GM21717 (cell line): Measurements from ENCODE around the gene ADA.
"Not testable (repeated sequence)": the region's sequence is repeated elsewhere in the genome, so short reads cannot be mapped to it uniquely, and the experiment has no call there.

Experiments
- ATAC-seq: cut with Tn5 transposase; IDR thresholded peaks from one replicate; pipeline ENCODE4 v1.9.1; 2021; ENCODE audit warnings: mild to moderate bottlenecking, moderate library complexity; ENCODE audit not compliant: unreplicated experiment

ADA gene

DNA sequence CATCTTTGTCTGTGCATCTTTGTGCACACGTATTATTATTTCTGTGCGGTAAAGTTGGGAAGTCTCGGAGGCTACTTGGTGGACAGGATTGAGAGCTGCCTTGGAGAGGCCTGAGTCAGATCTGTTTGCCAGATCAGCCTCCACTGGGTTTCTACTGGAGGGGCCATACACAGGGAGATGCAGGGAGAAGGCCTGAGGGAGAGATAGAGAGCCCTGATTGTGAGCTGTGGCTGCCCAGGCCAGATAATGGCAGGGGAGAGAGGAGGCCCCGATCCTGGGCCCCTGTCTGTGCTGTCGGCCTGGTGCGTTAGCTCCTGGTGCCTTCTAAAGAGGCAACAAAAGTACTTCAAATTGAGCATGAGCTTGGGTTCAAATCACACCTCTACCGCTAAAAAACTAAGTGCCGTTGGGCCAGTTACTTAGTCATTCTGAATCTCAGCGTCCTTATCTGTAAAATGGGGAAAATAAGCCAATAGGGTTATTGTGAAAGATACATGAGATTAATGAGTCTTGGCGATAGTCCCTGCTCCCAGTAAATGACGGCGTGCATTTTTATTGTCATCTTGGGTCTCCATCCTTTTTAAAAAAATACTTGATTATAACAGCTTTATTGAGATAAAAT, 27.6 kb upstream of the ADA start:
- ATAC-seq = no peak

DNA sequence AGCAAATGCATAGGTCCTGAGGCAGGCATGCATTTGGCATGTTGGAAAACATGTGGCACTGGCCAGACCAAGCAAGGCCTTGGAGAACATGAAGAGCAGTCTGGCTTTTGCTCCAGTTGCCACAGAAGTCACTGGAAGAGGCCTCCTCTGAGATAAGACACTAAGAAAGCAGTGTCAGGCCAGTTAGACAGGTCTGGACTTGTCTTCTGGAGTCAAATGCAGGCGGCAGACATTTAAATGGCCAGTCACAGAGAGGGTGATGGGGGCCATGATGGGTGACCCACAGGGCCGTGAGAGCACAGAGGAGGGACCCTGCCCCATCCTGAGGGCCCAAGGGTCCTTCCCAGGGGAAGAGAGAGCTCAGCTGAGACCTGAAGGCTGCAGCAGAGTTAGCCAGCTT, 26.7 kb upstream of the ADA start:
- no peak for ATAC-seq

DNA sequence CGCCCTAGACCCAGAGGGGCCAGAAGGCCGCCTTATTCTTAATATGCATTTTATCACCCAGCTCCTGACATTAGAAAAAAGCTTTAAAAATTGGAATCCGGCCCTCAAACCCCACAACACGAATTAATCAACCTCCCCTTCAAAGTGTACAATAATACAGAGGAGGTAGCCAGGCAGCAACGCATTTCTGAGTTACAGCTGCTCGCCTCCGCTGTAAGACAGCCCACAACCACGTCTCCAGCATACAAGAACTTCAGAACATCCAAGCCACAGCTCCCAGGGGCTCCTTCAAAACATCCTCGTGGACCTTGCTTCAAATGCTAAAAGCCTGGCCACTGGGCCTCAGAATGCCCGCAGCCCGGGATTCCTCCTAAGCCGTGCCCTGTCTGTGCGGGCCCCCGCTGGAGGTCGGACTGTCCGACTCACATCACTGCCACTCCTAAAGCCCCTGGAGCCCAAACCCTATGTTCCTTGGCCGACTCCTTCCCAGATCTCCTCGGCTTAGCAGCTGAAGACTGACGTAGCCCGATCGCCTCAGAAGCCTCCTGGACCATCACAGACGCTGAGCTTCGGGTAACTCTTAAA, 20.9 kb upstream of the ADA start:
- ATAC-seq = not testable (repeated sequence)

DNA sequence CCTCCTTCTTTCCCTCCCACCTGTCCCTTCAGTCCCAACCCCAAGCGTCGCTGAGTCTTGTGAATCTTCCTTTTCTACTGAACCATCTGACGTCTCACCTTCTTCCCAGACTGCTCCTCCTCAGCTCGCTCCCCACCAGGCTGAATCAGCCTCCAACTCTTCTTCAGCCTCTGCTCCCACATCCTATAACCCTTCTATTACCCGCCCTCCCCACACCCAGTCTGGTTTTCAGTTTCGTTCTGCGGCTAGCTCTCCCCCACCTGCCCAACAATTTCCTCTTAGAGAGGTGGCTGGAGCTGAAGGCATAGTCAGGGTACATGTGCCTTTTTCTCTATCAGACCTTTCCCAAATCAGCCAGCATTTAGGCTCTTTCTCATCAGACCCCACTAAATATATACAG, 20.0 kb upstream of the ADA start:
- ATAC-seq = not testable (repeated sequence)

DNA sequence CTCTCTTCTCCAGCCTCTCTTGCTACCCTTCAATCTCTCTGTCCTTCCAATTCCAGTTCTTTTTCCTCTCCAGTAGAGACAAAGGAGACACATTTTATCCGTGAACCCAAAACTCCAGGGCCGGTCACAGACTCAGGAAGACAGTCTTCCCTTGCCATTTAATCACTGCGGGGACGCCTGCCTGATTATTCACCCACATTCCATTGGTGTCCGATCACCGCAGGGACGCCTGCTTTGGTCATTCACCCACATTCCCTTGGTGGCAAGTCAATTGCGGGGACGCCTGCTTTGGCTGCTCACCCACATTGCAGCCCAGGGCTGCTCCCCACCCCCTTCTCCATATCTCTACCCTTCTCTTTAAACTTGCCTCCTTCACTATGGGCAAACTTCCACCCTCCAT, 19.4 kb upstream of the ADA start:
- not testable (repeated sequence) for ATAC-seq

DNA sequence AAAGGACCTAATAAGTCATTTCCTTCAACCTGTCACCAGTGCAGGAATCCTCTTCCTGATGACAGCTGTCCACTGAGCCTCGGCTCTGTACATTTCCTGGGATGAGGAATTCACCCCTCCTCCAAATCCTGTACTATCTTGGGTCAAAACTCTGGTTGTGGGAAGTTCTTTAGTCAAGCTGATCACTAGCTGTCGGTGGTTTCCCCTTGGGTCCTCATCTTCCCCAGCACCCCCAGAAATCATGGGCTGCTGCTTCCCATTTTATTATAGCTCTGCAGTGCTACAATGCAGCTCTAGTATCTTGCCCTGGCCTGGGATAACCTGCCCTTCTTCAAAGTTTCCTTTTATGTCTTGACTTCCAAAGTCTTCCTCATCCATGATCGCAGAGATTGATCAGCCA, 14.6 kb upstream of the ADA start:
- no peak for ATAC-seq

DNA sequence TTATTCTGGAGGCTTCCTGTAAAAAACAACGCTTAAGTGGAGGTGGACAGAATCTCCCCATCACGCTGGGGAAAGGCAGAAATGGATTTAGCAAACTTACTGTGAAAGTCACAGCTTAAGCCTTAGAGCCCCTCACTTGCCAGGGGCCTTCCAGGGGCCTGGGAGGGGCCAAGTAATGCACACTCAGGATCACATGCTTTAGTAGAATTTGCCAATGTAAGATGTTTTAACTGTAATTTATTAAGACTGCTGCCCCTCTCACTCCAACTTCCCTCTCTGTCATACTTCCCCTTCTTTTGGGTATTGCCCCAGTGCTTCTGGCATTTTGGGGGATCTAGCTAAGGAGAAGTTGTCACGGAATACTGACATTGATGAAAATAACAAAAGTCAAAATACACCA, 12.6 kb upstream of the ADA start:
- ATAC-seq = no peak

DNA sequence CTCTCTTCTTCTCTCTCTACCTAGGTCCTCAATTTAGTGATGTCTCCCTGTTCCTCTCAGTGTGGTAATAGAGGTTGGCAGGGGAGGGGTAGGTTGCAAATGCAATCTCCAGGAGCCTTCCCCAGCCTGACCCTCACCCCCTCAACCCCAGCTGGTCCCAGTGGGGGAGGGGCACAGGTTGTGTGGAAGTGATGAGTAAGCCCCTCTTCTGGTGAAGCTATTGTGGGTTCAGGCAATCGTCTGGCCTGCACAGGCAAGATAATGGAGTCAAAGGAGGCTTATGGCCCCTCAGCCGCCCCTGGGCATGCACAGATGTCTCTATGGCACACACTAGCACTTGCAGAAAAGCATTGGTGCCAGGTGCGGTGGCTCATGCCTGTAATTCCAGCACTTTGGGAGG, 10.8 kb upstream of the ADA start:
- ATAC-seq = no peak

DNA sequence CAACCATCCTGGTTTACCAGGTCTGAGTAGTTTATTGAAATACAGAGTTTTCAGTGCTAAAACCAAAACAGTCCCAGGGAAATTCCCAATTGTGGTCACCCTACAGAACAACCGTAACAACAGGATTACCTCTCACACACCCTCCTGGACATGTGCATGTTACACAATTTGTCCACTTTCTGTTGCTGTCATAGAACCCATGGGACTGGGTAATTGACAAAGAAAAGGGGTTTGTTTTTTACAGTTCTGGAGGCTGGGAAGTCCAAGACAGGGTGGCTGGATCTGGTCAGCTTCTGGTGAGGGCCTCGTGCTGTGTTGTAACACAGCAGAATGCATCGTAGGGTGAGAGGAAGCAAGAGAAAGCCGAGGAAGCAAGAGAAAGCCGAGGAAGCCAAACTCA, 9.1 kb upstream of the ADA start:
- ATAC-seq = no peak

DNA sequence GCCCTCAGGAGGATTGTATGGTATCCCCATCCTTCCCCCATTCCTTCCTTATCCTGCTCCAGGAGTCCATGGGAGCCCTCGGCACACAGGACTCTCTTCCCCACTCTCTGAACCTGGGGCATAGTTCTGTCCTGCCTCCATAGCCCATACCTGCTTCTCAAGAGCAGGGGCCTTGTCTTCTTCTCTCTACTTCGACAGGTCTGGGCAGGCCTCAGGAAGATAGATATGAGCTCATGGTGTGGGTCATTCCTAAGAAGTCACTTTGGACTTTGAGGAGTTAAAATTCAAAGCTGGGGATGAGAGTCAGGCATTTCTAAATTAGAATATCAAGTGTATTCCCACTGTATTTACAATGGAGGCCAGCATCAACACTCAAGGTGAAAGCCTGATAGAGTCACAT, 8.4 kb upstream of the ADA start:
- ATAC-seq = no peak

DNA sequence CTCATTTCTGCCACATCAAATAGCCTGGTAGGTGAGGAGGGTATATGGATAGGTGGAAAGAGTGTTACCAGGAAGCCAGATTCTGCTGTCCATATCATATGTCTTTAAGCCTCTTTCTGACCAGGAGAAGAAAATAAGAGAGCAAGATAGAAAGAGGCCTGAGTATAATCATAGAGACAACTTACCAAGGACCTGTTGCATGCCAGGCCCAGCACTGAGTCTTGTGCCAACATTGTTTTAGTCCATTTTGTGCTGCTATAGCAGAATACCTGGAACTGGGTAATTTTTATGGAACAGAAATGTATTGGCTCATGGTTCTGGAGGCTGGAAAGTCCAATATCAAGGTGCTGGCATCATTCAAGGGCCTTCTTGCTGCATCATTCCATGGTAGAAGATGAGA, 7.3 kb upstream of the ADA start:
- no peak for ATAC-seq

DNA sequence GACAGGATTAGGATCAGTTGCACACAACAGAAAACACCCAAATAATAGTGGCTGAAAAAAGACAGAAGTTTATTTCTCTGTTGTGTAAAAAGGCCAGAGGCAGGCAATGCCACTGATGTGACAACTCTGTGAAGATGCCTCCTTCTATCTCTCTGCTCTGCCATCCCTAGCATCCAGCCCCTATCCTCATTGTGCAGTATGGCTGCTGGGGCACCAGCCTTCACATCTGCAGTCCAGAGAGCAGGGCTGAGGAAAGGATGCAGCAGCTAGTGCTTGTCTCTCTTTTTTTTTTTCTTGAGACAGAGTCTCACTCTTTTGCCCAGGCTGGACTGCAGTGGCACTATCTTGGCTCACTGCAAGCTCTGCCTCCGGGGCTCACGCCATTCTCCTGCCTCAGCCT, 6.4 kb upstream of the ADA start:
- ATAC-seq = no peak

DNA sequence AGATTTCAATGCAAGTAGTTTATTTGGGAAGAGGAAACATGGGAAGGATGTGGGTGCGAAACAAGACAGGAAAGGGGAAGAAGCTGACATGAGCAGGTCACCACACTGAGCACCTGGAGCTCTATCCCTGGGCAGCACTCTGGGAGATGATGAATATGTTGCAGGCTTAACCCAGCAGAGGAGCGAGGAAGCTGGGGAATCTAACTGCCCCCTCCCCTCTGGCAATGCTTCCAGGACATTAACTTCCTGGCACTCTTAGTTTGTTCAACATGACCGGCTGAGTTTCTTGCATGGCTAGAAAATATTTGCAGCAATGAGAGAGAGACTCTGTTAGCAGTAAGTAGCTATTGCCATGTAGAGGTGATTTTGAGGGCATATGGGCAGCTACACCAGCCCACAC, 4.9 kb upstream of the ADA start:
- no peak for ATAC-seq

DNA sequence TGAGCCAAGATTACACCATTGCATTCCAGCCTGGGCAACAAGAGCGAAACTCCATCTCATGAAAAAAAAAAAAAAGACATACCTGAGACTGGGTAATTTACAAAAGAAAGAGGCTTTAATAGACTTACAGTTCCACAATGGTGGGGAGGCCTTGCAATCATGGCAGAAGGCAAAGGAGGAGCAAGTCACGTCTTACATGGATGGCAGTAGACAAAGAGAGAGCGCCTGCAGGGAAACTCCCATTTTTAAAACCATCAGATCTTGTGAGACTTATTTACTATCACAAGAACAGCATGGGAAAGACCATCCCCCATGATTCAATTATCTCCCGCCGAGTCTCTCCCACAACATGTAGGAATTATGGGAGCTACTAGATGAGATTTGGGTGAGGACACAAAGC, 2.7 kb upstream of the ADA start:
- ATAC-seq = not testable (repeated sequence)

DNA sequence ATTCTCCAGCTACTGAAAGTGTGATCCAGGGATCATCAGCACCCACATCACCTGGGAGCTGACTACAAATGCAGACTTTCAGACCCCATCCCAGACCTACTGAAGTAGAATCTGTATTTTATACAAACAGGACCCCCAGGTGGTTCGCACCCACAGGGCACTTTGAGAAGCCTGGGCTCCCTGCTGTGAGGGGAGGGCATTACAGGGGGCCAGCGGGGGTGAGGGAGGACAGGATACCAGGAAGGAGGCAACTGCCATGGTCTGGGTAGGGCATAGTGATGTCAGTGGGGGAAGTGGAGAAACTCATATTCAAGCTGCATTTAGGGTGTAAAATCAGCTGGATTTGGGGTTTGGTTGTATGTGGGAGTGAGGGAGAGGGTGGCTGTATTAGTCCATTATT, 2.0 kb upstream of the ADA start:
- ATAC-seq = no peak

DNA sequence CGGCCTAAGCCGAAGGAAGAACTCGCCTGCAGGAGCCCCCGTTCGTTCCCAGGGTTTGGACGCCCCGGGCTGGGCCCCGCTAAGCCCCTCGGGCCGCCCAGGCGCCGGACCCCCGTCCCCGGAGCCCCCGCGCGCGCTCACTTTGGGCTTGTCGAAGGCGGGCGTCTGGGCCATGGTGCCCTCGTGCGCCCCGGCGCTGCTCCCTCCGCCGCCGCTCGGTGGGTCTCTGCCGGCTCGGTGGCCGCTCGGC, 140 bp downstream of the ADA start:
- no peak for ATAC-seq

DNA sequence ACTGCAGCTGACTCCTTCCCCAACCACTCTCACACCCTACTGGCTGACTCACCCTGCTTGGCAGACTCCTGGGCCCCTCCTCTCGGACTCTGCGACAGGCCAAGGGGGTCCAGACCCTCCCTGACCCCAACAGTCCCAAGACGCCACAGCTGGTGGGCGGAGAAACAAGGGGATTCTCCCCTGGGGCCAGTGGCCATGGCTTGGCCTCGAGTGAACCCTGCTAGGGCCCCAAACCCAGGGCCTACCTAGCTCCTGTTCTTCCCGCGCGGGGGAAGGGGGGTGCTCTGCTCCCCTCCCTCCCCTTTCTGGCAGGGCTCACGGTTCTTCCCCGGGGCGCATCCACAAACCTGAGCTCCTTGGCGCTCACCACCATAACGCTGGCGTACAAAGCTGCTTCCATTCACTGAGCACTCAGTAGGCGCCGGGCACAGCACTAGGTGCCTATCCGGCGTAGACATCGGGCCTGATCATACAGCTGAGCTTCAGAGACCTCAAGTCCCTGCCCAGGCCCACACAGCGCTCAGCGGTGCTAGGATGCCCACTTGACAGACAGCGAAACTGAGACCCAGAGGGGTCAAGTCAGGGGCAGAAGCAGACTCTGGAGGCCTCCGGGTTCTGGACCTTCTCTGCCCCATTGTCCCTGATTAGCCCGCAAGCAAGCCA, 597 bp downstream of the ADA start:
- no peak for ATAC-seq

DNA sequence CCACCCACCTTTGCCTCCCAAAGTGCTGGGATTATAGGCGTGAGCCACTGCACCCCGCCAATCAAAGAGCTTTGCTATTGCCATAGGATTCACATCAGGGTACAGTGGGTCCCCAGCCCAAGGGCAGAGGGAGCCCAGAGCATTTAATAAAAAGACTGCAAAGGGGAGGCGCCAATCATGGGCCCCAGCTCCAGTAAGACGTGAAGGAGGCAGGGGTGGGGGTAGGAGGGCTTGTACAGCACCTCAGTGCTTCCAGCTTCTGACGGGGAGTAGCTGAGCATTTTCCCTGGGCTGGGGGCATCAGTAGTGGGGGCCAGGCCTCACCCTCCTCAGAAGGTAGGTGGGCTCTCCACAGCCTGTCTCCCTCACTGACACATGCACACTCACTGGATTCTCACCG, 1.5 kb downstream of the ADA start:
- no peak for ATAC-seq

DNA sequence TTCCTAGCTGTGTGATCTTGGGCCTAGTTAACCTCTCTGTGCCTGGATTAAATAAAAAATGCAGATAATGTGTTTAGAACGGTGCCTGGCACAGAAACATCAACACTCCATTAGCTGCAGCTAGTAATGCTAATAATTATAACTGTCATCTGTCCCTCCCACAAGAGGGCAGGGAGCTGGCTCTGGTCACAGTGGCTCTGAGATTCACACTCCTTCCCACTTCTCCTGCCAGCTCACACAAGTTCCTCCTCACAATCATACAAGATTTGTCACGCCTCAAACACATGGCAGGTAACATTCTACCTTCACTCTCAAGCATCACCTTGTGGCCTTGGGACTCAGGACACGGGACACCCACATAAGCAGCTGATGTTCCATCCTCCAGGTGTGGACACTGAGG, 2.4 kb downstream of the ADA start:
- no peak for ATAC-seq

DNA sequence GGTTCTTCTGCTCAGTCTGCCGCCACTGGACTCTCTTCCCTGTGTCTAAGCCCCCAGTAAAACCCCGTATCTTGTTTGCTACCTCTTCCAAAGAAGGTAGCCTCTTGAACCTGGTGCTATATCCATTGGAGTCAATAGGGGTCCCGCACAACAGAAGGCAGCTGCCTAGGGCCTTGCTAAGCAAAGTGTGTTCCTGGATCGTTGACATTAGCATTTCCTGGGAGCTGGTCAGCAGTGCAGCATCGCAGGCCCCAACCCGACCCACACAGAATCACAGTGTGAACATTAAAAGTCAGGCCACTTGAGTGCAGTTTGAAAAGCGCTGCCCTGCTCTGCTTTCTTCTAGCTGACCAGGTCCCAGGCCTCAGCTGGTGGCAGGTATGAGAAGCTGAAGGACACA, 2.9 kb downstream of the ADA start:
- no peak for ATAC-seq

DNA sequence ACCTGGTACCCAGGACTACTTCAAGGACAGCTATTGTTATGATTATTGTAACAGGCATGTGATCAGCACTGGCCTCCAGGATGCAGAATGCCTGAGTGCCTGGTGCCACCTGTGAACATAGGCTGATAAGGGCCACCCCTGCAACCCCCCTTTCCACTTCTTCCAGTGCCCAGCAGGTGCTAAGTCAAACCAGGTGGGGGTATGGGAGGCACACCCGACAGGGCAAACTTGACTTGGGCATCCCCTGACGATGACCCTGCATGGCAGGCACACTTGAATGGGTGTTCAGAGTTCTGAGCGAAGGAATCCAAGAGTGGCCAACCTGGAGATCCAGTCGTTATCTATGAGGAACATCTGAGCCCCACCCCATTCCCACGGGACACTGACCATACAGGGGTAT, 3.4 kb downstream of the ADA start:
- no peak for ATAC-seq

DNA sequence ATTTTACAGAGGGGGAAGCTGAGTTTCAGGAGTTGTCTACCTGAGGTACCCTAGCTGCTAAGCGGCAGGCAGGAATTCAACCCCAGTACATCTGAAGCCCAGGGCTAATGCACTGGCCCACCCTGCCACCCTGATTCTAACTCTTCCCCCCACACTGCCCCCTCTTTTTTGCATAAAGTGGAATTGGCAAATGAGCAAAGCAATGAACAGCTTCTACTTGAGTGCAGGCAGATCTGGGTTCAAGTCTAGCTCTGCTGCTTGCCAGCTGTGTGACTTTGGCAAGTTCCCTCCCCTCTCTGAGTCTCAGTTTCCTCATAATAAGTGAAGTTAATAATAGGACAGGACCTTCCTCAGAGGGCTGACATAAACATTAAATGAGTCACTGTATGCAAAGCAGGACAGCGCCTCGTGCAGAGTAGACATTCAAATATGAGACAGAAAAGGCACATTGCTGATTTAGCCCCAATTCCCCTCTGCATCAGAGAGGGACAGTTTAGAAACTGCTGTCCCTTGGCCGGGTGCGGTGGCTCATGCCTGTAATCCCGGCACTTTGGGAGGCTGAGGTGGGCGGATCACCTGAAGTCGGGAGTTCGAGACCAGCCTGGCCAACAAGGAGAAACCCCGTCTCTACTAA, 4.7 kb downstream of the ADA start:
- ATAC-seq = peak; percentile 48
